HG02798 (cell line): ENCODE measurements around the gene CCDC51.
A peak's percentile ranks its signal among the peaks of the same experiment; 100 is the strongest.
"Not testable (repeated sequence)": the region's sequence is repeated elsewhere in the genome, so short reads cannot be mapped to it uniquely, and the experiment has no call there.

Source experiments
- ATAC-seq: cut with Tn5 transposase; IDR thresholded peaks from one replicate; pipeline ENCODE4 v1.9.1; 2021; ENCODE audit warnings: mild to moderate bottlenecking; ENCODE audit not compliant: unreplicated experiment, poor library complexity

CCDC51 gene

DNA sequence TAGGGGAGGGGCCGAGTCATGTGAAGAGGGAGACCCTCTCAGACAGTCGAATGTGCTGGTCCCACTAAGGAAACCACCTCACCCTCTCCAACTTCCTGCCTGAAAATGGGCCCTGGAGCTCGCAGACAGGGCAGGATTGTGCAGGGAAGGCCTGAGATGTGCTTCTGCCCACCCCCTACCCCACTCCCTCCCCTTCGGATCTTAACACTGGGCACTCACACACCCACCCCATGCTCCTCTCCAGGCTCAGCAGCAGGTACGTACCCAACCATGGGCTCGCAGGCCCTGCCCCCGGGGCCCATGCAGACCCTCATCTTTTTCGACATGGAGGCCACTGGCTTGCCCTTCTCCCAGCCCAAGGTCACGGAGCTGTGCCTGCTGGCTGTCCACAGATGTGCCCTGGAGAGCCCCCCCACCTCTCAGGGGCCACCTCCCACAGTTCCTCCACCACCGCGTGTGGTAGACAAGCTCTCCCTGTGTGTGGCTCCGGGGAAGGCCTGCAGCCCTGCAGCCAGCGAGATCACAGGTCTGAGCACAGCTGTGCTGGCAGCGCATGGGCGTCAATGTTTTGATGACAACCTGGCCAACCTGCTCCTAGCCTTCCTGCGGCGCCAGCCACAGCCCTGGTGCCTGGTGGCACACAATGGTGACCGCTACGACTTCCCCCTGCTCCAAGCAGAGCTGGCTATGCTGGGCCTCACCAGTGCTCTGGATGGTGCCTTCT lies 26.6 kb upstream of the CCDC51 start:
- ATAC-seq = peak; percentile 10

GRCh38 chr3:48465531-48466378 lies 25.8 kb upstream of the CCDC51 start:
- peak; percentile 83 for ATAC-seq

DNA sequence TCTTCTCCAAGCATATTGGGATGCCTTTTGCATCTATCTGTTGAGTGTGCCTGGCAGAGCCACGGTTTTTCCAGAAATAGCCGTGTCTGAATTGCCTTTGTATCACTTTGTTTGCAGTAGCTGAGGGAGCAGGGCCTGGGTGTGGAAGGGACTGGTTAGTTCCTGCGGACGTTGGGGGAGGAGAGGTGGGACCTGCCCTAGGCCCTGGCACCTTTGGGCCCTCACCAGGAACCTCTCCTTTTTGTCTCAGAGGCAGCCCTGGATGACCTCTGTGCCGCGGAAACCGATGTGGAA lies 25.3 kb upstream of the CCDC51 start:
- ATAC-seq = no peak

DNA sequence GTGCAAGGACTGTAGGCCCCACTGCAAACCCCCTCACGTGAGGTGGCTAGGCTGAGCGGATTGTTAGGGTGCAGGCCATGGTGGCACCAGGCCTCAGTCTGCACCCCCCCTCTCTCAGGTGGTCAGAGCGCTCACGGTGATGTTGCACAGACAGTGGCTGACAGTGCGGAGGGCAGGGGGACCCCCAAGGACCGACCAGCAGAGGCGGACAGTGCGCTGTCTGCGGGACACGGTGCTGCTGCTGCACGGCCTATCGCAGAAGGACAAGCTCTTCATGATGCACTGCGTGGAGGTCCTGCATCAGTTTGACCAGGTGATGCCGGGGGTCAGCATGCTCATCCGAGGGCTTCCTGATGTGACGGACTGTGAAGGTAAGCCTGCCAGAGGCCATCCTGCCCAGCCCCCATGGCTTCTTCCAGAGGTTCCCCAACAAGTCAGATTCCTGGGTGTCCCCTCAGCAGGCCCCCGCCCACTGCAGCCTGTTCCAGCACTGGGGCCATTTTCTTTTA lies 24.8 kb upstream of the CCDC51 start:
- ATAC-seq = no peak

- ATAC-seq = no peak
These were observed 23.8 kb upstream of the CCDC51 start for GRCh38 chr3:48463703-48464102.

GRCh38 chr3:48461767-48462166 lies 21.8 kb upstream of the CCDC51 start:
- ATAC-seq = not testable (repeated sequence)

- ATAC-seq = no peak
These were observed 20.6 kb upstream of the CCDC51 start for GRCh38 chr3:48460517-48460902.

- no peak for ATAC-seq
These were observed 20.0 kb upstream of the CCDC51 start for GRCh38 chr3:48459773-48460516.

DNA sequence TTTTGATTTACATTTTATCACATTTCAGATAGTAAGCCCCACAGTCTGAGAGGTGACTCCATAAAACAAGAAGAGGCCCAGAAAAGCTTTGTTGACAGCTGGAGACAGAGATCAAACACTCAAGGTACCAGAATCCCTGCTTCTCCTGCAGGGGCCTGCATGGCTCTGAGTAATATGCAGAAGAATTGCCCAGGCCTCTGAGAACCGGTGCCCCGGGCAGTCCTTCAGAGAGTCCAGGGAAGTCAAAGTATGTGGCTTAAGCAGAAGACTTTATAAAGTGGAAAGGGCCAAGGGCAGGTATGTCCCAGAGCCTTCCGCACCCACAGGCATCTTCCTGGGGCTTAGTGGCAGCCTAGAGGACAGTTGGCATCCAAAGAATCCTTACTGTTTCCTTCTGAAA lies 19.4 kb upstream of the CCDC51 start:
- ATAC-seq = no peak

- ATAC-seq = no peak
These were observed 16.5 kb upstream of the CCDC51 start for GRCh38 chr3:48456456-48456855.

DNA sequence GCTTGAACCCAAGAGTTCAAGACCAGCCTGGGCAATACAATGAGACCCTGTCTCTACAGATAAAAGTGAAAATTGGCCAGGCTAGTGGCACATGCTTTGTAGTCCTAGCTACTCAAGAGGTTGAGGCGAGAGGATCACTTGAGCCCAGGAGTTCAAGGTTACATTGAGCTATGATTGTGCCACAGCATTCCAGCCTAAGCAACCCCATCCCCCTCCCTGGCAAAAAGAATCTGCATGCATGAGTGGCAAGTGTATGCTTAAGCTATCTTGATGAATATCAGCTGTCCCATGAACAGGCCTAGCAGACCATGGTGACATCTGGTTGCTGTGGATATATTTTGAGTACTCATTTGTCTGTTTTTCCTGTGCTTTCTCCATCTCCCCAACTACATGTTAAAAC lies 11.4 kb upstream of the CCDC51 start:
- ATAC-seq = no peak

GRCh38 chr3:48446425-48447193 lies 6.7 kb upstream of the CCDC51 start, which contains the start of gene ATRIP:
Gene ATRIP, plus strand, starts transcription at chr3:48446737. Its CDS starts 109 bp downstream, at chr3:48446846.
- ATAC-seq = peak; percentile 91

- no peak for ATAC-seq
These were observed 6.1 kb upstream of the CCDC51 start for GRCh38 chr3:48446043-48446424.

- no peak for ATAC-seq
These were observed 5.5 kb upstream of the CCDC51 start for GRCh38 chr3:48445277-48445882.

GRCh38 chr3:48441940-48442339 lies 2.0 kb upstream of the CCDC51 start:
- no peak for ATAC-seq

DNA sequence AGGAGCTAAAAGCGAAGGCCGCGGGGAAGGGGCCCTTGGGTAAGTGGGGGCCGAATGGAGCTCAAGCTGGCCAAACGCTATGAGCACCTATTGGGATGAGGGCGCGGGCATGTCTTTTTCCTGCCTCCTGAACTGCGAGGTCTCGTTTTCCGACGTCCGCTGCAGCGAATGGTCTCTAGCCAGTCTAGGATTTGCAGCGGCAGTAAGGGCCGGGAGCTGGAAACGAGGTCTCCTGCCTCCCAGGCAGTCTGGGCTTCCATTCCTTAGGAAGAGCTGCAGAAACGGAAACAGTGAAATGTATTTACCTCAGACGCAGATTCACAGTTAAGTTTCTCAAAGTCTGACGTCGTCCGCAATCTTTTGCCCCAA lies 655 bp upstream of the CCDC51 start:
- no peak for ATAC-seq

DNA sequence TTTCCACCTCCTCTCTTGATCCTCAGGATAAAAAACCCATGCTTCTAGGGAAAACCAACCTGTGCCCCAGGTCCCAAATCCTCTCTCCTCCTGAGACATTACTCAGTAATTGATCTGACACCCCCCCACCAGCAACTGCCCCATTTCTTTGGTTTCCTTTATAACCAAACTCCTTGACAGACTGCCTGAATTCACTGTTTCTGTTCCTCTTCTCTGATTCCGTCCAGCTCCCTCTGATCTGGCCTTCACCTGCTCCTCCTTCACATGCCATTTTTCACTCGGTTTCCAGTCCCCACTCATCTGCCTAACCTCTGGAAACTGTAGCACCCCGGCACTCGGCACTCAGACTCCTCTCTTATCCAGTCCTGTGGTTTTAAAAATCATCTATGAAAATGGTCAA lies 2.1 kb downstream of the CCDC51 start:
- no peak for ATAC-seq

DNA sequence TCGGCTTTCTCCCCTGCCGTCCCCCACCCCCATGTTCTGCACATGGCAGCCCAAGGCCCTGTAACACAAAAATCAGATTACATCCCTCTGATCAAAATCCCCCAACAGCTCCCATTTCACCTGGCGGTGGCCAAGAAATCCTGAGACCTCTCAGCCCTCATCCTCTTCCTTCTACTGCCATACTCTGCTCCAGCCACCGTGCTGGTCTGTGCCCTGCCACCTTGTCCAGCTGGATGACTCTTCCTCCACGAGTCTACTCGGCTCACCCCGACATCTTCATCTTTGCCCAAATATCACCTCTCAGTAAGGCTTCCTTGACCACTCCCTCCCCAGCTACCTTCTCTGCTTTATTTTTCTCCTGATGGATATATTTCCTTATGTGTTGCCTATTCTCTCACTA lies 3.1 kb downstream of the CCDC51 start:
- no peak for ATAC-seq

- no peak for ATAC-seq
These were observed 3.5 kb downstream of the CCDC51 start for GRCh38 chr3:48436477-48436787.
